NCI-H1417 (cell line): ENCODE data around the gene OSBPL6.
"Not testable (repeated sequence)": the region's sequence is repeated elsewhere in the genome, so short reads cannot be mapped to it uniquely, and the experiment has no call there.

Source experiments
- DNase-seq, 3 experiments: peaks; one replicate each; lab custom pipeline; 2025; lab: John Stamatoyannopoulos, UW

Gene OSBPL6

DNA sequence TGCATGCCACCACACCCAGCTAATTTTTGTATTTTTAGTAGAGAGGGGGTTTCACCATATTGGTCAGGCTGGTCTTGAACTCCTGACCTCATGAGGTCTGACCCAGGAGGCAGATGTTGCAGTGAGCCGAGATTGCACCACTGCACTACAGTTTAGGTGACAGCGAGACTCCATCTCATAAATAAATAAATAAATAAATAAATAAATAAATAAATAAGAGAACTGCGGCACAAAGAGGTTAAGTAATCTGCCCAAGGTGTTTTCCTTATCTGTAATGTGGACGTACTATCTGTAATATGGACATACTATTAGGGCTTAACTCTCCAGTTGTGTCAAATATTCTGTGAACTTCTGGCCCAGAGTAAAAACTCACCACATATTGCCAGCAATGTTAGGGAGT lies 4.1 kb downstream of the OSBPL6 start:
- not testable (repeated sequence) for DNase-seq

DNA sequence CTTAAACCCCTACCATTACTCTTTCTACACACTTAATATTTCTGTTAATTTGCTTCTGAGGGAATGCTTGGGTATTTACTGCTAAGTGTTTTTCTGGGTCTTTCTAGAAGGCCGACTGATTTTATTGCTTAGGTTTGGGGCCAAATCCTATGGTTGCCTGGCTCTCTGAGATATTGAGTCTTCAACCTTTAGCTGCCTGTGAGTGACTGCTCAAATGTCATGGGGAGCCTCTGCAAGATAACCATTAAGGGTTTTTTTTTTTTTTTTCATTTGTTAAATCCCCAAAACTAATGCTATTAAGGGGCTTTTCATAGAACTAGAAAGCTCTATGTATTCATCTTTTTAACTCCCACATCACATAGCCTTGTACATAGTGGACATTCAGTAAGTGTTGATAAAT lies 5.0 kb downstream of the OSBPL6 start:
- DNase-seq = no peak

DNA sequence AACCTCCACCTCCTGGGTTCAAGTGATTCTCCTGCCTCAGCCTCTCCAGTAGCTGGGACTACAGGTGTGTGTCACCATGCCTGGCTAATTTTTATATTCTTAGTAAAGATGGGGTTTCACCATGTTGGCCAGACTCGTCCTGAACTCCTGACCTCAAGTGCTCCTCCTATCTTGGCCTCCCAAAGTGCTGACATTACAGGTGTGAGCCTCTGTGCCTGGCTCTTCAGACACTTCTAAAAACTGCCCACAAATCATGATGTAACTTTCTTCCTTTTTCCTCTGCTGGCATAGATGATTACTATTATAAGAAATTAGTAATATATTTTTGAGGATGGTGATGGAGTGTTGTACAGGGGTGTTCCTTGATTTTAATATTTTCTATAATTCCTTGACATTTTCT lies 6.0 kb downstream of the OSBPL6 start:
- DNase-seq = no peak

DNA sequence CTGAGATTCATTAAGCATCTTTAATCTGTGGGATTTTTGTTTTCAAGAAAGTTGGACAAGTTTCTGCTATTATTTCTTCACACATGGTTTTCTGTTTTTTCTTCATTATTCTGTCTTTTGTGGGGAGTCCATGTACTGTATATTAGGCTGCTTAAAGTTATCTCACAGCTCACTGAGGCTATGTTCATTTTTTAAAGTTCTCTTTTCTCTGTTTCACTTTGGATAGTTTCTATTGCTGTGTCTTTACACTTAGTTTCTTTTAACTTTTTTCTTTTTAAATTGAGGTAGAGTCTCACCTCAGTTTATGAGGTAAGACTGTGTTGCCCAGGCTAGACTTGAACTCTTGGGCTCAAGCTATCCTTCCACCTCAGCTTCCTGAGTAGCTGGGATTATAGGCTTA lies 8.6 kb downstream of the OSBPL6 start:
- DNase-seq = no peak

DNA sequence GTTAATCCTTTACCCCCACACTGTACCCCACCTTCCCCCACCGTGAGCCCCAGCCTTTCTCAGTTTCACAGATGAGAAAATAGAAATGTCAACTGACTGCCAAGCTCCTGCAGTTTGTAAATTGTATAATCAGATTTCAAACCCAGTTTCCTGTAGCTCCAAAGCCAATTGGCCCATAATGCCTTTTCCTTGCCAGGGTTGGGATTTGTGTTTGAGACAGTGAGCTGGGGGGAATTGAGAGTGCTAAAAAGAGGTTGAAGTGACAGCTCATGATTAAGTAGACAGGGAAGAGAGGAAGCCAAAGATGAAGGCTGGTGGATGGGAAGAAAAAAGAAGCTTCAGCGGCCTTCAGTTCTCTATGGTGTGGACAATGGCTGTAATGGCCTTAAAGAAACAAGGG lies 10.7 kb downstream of the OSBPL6 start:
- DNase-seq = no peak

DNA sequence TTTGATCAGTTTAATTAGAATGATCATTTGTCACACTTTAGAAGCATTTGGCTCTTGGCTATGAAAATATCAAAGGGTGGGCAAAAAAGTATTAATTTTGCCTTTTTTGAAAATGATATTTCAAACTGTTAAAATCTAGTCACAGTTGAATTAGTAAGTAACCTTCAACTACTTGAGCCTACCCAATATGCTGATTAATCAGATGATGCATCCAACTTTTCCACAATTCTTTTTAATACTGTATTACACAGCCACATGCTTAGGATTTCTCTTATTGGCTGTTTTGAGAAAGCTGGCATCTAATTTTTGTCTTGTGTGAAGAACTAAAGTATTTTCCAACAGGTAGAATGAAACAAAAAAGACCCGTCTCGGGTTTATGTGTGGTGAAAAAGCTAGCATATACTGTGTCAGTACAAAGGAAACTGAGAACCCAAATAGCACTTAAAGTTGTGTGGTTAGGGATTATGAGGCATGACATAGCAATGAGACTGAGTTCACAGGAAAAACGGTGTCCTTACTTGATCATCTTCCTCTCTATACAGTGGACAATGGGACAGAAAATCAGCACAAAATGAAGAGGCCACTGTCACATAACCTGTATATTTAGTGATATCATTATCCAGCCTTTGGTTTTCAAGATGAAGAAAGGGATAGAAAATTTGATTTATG lies 11.7 kb downstream of the OSBPL6 start:
- DNase-seq = no peak

DNA sequence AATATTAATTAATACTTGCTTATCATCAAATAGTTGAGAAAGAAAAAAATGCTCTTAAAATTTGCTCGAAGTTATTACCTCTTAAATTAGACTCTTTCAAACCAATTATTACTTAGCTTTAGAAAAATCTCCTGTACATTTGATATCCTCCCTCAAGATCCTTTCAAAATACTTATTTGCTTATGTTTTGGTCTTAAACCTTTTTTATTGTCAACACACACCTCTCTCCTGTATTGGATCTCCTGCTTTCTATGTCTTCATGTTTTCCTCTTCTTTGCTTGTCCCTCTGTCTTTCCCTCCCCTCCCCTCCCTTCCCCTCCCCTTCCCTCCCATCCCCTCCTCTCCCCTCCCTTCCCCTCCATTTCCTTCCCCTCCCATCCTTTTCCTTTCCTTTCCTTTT lies 14.0 kb downstream of the OSBPL6 start:
- DNase-seq = no peak

DNA sequence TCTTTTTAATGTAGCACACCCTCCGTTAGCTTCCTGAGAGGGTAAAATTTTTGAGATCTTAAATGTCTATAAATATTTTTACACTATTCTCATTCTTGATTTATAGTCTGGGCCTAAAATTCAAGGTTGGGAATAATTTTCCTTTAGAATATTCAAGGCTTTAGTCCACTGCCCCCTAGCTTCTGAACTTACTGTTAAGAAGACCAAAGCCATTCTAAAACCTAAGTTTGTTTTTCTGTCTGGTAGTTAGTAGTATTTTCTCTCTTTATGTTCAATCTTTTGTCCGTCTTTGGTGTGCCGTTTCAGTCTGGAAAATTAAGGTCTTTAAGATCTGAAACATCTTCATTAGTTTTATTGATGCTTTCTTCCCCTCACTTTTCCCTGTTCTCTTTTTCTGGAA lies 14.5 kb downstream of the OSBPL6 start:
- no peak for DNase-seq

DNA sequence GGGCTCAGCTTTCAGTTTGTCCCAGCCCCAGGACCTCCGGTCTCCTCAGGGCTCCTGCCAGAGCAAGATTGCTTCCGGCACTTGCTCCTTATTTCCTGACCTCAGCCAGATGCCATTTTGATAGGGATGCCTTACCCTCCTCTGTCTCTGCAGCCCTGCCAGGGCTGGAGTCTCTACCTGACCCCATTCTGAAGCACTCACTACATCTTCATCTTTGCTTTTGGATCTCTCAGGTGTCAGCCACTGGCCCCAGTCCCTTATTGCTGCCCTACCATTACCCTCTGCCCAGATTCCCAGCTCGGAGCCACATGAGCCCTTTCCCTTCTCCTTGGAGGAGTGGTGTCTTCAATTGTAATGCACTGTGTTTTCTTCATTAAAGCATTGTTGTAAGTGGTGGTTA lies 17.1 kb downstream of the OSBPL6 start:
- no peak for DNase-seq

DNA sequence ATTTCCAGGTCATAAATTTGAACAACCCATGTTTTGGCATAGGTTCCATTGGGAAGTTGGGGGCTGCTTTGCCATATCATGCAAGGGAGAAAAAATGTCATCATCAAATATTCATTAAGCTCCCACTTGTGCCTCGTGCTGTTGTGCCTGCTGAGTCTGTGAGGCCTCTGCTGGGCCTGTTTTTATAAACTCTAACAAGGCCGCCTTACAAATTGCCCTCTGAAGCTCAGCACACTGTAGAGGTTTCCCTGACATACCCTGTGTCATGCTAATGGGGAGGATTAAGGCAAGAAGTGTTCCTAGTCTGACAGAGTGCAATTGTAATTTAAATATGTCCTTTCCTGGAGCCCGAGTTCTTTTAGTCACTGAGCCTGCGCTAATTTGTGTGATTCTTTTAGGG lies 17.6 kb downstream of the OSBPL6 start:
- DNase-seq = peak in 2 of 3 experiments; percentile 46 to 83

DNA sequence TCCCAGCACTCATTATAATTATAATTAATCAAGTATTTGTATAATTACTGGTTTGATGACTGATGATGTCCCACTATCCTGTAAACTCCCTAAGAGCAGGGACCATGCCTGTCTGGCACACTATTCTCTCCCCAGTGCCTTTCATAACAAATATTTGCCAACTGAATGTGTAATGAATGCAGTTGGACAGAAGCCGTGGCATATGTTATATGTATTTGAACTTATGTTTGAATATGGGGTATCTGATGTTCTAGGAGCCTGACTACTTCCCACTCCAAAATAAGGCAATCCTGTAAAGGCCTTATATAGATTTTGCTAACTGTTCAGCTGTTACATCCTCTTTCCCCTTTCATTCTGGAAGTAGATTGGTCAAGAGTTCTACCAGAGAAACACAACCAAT lies 19.7 kb downstream of the OSBPL6 start:
- DNase-seq = peak in 2 of 3 experiments; percentile 33 to 64

DNA sequence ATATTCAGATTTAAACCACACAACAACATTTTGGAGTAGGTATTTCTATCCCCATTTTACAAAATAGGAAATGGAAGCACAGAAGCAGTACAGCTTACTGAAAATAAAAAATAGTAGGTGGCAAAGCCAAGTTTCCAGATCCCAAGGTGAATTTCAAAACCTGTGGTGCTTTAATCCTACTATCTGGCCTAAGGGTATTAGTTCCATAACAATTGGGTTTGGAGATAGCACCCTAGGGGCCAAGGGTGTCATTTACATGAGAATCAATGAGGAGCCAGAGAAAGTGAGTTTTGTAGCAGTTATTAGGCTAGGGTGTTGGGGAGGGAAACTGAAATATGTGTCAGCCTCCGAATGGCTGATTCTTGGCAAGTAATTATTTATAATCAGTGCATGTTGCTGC lies 24.9 kb downstream of the OSBPL6 start:
- DNase-seq = no peak

DNA sequence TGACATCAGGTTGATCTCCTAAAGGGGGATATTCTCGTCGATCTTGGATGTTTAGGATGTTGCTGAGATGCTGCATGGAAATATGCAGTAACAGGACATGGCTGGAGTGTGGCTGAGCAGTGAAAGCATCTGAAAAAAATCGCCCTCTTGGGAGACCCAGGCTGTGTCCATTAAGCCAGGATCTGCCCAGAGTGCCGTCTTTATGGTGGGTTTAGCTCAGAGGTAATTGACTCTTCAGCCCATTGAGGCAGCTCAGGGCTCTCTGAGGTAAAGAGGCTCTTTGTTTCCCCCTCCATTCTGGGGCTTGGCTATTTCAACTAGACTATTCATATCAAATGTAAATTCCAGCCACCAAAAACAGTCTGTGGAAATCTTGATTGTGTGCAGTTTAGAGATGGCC lies 26.5 kb downstream of the OSBPL6 start:
- DNase-seq = peak in 1 of 3 experiments; percentile 36

DNA sequence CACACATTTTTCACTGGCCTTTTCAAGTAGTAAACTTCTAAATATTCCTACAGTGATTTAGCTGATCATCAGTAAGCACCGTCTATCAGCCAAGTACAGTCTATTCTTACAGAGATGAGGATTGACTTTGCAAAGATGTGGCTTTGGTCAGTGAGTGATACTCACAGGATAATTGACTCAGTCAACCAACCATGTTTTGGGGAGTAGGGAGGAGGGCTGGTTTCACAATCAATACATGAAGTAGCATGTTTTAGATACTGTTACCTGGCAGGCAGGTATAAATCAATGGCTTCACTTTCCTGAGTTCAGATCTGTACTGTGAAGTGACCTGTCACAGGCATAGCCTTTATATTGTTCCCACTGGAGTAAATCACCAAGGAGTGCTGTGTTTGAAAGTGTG lies 27.2 kb downstream of the OSBPL6 start:
- DNase-seq = no peak

DNA sequence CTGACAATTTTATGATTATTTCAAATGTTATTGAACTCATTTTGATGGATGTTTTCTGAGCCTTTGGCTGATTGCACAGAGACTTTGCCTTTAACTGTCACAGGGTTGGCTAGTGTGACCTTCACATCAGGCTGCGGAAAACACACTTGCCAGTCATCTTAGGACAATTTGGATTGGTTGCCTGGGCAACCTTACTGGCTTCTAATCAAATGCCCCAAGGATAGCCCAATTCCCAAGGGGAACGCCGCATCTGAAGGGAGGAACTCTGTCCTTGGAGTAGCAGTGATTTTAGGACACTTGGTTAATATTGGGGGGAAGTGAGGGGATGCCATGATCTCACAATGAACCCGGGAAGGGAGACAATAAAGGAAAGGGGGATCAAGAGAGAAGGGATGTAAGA lies 29.5 kb downstream of the OSBPL6 start:
- peak; percentile 4 to 51 (median 23) for DNase-seq

DNA sequence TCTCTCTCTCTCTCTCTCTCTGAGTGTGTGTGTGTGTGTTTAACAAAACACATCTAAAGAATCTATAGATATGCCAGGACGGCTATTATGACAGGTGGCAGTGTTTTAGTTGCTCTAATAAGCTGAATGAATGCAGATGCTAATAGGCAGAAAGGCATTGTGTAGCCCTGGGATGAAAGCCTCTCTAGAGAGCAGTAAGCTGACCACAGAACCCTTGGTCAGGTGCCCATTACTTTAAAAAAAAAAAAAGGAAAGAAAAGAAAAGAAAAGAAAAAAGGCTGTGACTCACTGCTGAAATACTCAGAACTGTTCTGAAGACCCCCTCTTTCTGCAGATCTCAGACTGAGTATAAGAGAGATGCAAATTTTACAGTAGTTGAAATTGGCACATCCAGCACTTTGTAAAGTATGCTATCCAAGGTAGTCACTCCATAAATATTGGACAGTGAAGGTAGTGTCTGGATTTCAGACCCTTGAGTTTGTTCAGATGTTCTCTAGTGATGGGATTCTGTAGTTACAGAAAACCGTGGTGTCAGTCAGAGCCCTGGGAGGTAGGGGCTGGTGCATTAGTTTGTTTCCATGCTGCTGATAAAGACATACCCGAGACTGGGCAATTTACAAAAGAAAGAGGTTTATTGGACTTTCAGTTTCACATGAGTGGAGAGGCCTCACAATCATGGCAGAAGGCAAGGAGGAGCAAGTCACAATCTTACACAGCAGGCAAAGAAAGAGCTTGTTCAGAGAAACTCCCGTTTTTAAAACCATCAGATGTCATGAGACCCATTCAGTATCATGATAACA lies 30.9 kb downstream of the OSBPL6 start:
- no peak for DNase-seq

DNA sequence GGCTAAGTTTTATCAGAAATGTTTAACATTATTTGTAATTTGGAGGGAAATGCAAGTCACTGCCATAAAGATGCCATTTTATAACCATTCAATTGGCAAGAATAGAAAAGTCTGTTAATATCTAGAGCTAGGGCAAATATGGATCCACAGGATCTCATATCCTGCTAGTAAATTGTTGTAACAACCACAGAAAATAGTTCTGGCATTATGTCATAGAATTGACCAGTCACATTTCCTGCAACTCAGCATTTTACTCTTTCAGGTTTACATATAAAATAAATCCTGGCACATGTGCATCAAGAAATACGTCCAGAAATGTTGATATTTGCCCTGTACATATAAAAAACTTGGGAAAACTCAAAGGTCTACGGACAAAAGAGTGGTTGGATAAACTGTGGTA lies 32.9 kb downstream of the OSBPL6 start:
- DNase-seq = no peak

DNA sequence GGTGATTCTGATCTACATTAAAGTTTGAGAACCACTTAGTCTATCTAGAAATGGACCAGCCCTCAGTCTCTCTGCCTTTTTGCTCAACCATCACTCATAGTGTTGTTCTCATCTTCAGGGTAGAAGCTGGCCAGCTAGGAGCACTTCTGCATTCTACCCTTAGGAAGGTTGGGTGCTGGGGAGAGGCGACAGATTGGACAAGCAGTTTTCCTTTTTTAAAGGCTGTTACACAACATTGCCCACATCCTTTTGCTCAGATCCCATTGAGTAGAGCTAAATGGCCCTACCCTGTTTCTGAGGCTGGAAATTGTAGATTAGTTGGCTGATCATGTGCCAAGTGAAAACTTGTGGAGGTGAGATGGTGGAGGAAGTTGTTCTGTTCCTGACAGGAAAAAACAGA lies 35.6 kb downstream of the OSBPL6 start:
- DNase-seq = no peak

DNA sequence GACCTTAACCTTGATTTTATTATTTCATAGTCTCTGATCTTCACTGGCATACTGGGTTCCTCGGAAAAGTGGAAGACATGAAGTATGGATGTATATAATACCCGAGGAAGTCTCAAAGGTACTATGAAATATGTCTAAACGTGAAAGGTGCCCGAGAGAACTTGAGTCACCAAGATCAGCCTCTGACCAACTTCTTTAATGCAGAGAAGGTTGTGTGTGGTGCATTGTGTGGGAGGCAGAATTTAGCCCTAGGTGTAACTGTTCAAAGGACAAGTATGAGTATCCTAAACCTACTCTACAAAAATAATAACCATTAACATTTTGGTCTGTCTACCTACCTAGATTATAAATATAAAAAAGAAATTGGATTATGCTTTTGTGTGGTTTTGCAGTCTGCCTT lies 36.1 kb downstream of the OSBPL6 start:
- no peak for DNase-seq

DNA sequence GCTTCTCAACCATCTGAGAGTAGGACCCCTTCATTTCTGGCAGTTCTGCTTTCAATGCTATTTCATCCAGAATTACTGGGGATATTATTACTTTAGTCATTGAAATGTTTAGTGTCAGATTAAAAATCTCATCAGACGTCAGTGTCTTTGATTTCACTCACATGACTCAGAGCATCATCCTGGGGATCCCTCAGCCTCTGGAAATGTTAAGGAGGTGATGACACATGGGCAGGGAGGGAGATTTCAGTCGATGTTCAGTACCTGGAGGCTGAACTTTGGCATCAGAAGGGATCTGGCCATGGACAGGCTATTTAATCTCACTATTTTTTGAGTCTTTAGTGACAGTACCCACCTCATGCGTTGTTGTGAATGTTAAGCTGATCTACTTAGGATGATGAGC lies 39.1 kb downstream of the OSBPL6 start:
- no peak for DNase-seq

DNA sequence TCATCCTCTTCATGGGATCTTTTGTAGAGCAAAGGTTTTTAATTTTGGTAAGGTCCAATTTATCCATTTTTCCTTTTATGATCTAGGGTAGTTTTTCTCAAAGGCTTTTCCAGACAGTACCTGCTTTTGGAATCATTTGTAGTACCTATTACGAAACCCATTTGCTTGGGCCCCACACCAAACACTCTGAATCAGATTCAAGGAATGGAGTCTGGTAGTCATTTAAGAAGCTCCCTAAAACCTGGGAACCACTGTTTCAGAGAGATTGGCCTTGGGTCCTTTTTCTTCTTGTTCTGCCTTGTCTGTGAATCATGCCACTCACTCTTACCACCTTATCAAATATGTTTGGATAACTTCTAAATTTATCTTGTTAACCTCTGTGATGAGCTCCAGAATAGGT lies 40.3 kb downstream of the OSBPL6 start:
- DNase-seq = no peak

DNA sequence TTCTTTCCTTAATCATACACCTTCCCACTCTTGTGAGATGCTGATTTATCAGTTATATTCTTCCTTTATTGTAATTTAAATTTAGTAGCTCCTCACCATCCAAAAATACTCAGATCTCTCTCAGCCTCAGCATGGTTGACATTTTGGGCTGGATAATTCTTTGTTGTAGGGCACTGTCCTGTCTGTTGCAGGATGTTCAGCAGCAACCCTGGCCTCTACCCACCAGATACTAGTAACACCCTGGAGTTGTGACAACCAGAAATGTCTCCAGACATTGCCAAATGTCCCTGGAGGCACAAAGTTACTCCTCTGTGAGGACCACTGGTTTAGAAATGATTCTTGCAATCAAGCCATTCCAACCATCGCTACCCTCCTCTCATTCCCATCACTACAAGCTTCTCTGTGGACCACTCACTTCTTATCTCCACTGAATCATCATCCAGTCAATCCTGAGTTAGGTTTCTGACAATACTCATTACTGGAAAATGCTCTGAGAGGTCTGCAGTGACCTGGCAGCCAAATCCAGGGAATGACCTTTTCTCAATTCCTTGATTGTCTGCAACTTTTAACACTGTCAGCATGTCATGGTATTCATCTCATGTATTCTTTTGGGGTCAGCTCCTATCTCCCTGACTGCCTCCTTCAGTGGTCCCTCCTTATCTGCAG lies 43.3 kb downstream of the OSBPL6 start:
- DNase-seq = no peak

DNA sequence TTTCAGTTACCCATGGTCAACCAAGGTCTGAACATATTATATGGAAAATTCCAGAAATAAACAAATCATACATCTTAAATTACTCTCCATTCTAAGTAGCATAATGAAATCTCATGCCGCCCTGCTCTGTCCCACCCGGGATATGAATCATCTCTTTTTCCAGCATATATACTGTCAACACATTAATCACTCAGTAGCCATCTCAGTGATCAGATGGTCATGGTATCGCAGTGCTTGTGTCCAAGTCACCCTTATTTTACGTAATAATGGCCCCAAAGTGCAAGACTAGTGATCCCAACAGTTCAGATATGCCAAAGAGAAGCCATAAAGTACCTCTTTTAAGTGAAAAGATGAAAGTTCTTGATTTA lies 43.8 kb downstream of the OSBPL6 start:
- no peak for DNase-seq
